GM12874 (cell line): ENCODE data around the gene INTS14.

Experiments
- TF ChIP-seq, protein P1 (sequence below): IDR thresholded peaks from 2 replicates; pipeline ENCODE4 v1.5.1; 2011; ENCODE audit warnings: low read depth, mild to moderate bottlenecking, control low read depth, low read length, moderate library complexity; ENCODE audit not compliant: insufficient read depth

The INTS14 gene

GRCh38 chr15:65610871-65611718 is at the start of gene INTS14:
INTS14 (minus strand) TSS chr15:65611131; CDS start chr15:65607380, 3,751 bp downstream.
- TF ChIP-seq, protein P1, sequence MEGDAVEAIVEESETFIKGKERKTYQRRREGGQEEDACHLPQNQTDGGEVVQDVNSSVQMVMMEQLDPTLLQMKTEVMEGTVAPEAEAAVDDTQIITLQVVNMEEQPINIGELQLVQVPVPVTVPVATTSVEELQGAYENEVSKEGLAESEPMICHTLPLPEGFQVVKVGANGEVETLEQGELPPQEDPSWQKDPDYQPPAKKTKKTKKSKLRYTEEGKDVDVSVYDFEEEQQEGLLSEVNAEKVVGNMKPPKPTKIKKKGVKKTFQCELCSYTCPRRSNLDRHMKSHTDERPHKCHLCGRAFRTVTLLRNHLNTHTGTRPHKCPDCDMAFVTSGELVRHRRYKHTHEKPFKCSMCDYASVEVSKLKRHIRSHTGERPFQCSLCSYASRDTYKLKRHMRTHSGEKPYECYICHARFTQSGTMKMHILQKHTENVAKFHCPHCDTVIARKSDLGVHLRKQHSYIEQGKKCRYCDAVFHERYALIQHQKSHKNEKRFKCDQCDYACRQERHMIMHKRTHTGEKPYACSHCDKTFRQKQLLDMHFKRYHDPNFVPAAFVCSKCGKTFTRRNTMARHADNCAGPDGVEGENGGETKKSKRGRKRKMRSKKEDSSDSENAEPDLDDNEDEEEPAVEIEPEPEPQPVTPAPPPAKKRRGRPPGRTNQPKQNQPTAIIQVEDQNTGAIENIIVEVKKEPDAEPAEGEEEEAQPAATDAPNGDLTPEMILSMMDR, result peak; percentile 81

DNA sequence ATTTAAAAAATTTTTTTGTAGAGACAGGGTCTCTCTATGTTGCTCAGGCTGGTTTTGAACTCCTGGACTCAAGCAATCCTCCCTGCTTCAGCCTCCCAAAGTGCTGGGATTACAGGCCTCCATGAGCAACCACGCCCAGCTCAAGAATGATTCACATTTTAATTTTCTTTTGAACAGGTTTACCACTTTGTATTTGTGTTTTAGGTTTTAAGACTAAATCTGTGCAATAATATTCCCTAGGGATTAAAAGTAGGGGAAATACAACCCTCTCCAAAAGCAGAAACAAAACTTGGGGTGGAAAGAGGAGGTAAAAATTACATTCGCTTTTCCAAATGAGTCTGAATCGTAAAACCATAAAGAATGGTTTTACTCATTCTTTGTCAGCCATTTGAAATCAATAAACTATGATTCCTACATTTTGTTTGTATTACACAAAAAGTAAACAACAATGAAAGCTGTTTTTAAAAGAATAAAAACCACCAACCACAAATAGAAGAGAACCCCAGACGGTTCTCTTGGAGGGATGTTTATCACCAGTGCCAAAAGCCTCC is 48.6 kb upstream of the INTS14 start:
- TF ChIP-seq, protein P1, result no peak

GRCh38 chr15:65655457-65655856 is 44.5 kb upstream of the INTS14 start:
- TF ChIP-seq, protein P1, result no peak

- TF ChIP-seq, protein P1, result no peak
These were observed 44.1 kb upstream of the INTS14 start for GRCh38 chr15:65655026-65655425.

GRCh38 chr15:65653801-65654521 is 43.0 kb upstream of the INTS14 start:
- TF ChIP-seq, protein P1, result no peak

DNA sequence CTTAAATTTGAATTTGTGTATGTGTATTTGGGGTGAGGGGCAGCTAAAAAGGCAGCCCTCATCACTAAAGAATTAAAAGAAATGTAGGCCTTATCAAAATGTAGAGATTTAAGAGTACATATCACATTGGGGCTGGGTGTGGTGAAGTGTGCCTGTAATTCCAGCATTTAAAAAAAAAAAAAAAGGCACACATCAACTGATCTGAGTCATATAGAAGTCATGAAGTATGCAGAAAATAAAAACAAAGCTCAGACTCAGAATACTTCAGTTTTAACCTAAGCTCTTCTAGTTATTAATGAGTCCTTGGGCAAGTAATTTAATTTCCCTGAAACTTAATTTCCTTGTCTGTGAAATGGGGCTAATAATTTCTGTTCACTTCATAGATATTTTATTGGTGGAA is 42.4 kb upstream of the INTS14 start:
- TF ChIP-seq, protein P1, result no peak
